OCI-LY3 (cell line): ENCODE data around the gene SLC35D2.

Experiments
- H2AFZ ChIP-seq: fragments of 200-600, 300-600 bp; shearing (Covaris generic); 2 replicates; pipeline ENCODE4 v1.6.0; 2014; ENCODE audit warnings: antibody characterized with exemption, low read depth, low read length
- H3K27ac ChIP-seq: fragments of 200-600, 300-600 bp; sonication (generic); 2 replicates; pipeline ENCODE4 v1.5.1; 2014; ENCODE audit warnings: mild to moderate bottlenecking, low read length, moderate library complexity, mixed read lengths
- H3K27me3 ChIP-seq: fragments of 200-600, 300-600 bp; sonication (generic); 2 replicates; pipeline ENCODE4 v1.6.1; 2014; ENCODE audit warnings: low read depth, low read length, mixed read lengths
- H3K36me3 ChIP-seq: fragments of 200-600, 300-600 bp; sonication (generic); replicated peaks from 2 replicates; pipeline ENCODE3; 2014; ENCODE audit warnings: low read depth, low read length, mixed read lengths
- H3K4me1 ChIP-seq: fragments of 300-600, 200-600 bp; sonication (generic); 2 replicates; pipeline ENCODE4 v1.6.1; 2014; ENCODE audit warnings: low read length, mixed read lengths
- H3K4me2 ChIP-seq: fragments of 200-600, 300-600 bp; sonication (generic); 2 replicates; pipeline ENCODE4 v1.6.1; 2014; ENCODE audit warnings: low read length, mixed read lengths
- H3K4me3 ChIP-seq: fragments of 300-600, 200-600 bp; sonication (generic); 2 replicates; pipeline ENCODE4 v1.5.1; 2014; ENCODE audit warnings: antibody characterized with exemption, mild to moderate bottlenecking, low read length, moderate library complexity
- H3K79me2 ChIP-seq: fragments of 300-600, 200-600 bp; shearing (Covaris generic); 2 replicates; pipeline ENCODE4 v1.6.1; 2014; ENCODE audit warnings: mild to moderate bottlenecking, low read length, mixed read lengths
- H3K9ac ChIP-seq: fragments of 300-600, 200-600 bp; shearing (Covaris generic); 2 replicates; pipeline ENCODE4 v1.6.0; 2014; ENCODE audit warnings: mild to moderate bottlenecking, low read length, moderate library complexity
- H3K9me3 ChIP-seq: fragments of 200-600, 300-600 bp; shearing (Covaris generic); 2 replicates; pipeline ENCODE4 v1.6.1; 2014; ENCODE audit warnings: low read length, mixed read lengths; ENCODE audit not compliant: insufficient read depth
- H4K20me1 ChIP-seq: fragments of 200-600, 300-600 bp; sonication (generic); 2 replicates; pipeline ENCODE4 v1.6.1; 2016; ENCODE audit warnings: low read length, mixed read lengths; ENCODE audit not compliant: insufficient read depth
- CTCF ChIP-seq: fragments of 200-600, 300-600 bp; sonication (generic); IDR thresholded peaks from 2 replicates; pipeline ENCODE4 v1.5.1; 2014; ENCODE audit warnings: antibody characterized with exemption, low read length, low read depth
- EZH2phosphoT487 ChIP-seq: fragments of 200-600 bp; shearing (Covaris generic); IDR thresholded peaks from 2 replicates; pipeline ENCODE4 v1.6.1; 2018; ENCODE audit warnings: antibody characterized with exemption, mixed run types, low read depth

The SLC35D2 gene

GRCh38 chr9:96340707-96341106 is 42.8 kb downstream of the SLC35D2 start:
- no peaks in the 10 kb centered on the region for H3K27me3 ChIP-seq
- H3K27ac ChIP-seq = no peak overlapping the region
- no peaks in the 10 kb centered on the region for H3K36me3 ChIP-seq
- H3K9ac ChIP-seq = no peak overlapping the region
- H4K20me1 ChIP-seq = no peaks in the 10 kb centered on the region
- no peaks in the 10 kb centered on the region for H3K9me3 ChIP-seq
- no peak overlapping the region for H3K4me3 ChIP-seq
- no peak overlapping the region for H3K4me2 ChIP-seq
- no peaks in the 10 kb centered on the region for H3K4me1 ChIP-seq
- TF ChIP-seq CTCF (no peak), EZH2phosphoT487 (no peak)
- H3K79me2 ChIP-seq = no peaks in the 10 kb centered on the region
- H2AFZ ChIP-seq = no peak overlapping the region

- no peak overlapping the region for H3K4me3 ChIP-seq
- no peaks in the 10 kb centered on the region for H3K27me3 ChIP-seq
- H3K9ac ChIP-seq = no peak overlapping the region
- H3K36me3 ChIP-seq = no peaks in the 10 kb centered on the region
- H3K27ac ChIP-seq = no peak overlapping the region
- H3K9me3 ChIP-seq = no peaks in the 10 kb centered on the region
- H4K20me1 ChIP-seq = no peaks in the 10 kb centered on the region
- no peak overlapping the region for H2AFZ ChIP-seq
- no peaks in the 10 kb centered on the region for H3K4me1 ChIP-seq
- H3K79me2 ChIP-seq = no peaks in the 10 kb centered on the region
- TF ChIP-seq EZH2phosphoT487 = no peak
- TF ChIP-seq CTCF = no peak
- H3K4me2 ChIP-seq = no peak overlapping the region
Measured at GRCh38 chr9:96338299-96338698, 45.2 kb downstream of the SLC35D2 start.

GRCh38 chr9:96333958-96334357 is 49.6 kb downstream of the SLC35D2 start:
- no peak overlapping the region for H3K4me3 ChIP-seq
- H3K9me3 ChIP-seq = no peaks in the 10 kb centered on the region
- H2AFZ ChIP-seq = no peak overlapping the region
- no peaks in the 10 kb centered on the region for H3K4me1 ChIP-seq
- no peak overlapping the region for H3K27ac ChIP-seq
- TF ChIP-seq EZH2phosphoT487 (no peak), CTCF (no peak)
- no peaks in the 10 kb centered on the region for H3K79me2 ChIP-seq
- H3K27me3 ChIP-seq = no peaks in the 10 kb centered on the region
- H3K9ac ChIP-seq = no peak overlapping the region
- H3K4me2 ChIP-seq = no peak overlapping the region
- H4K20me1 ChIP-seq = no peaks in the 10 kb centered on the region
- H3K36me3 ChIP-seq = no peaks in the 10 kb centered on the region

GRCh38 chr9:96331236-96331947 is 52.1 kb downstream of the SLC35D2 start:
- Histone ChIP-seq H3K36me3 (no peaks in the 10 kb centered on the region), H3K9ac (no peak overlapping the region), H3K9me3 (no peaks in the 10 kb centered on the region), H3K79me2 (no peaks in the 10 kb centered on the region), H2AFZ (no peak overlapping the region), H3K27ac (no peak overlapping the region), H3K4me2 (no peak overlapping the region), H3K4me1 (no peaks in the 10 kb centered on the region), H3K27me3 (no peaks in the 10 kb centered on the region), H3K4me3 (no peak overlapping the region), H4K20me1 (no peaks in the 10 kb centered on the region)
- TF ChIP-seq EZH2phosphoT487 (no peak), CTCF (no peak)
